HepG2 (cell line): ENCODE results near the gene PLB1. TPM values are rescaled to one million over a fixed set of nuclear protein-coding genes. Genes with fewer than 3 reads are reported as not detected.

Source experiments
- ATM ChIP-seq: fragments of 450-650 bp; IDR thresholded peaks from 2 replicates; pipeline ENCODE4 v1.7.1; 2017; ENCODE audit warnings: mild to moderate bottlenecking, borderline replicate concordance
- ELF3 ChIP-seq: IDR thresholded peaks from 2 replicates; pipeline ENCODE4 v1.6.1; 2016; ENCODE audit warnings: missing genetic modification reagents, missing compliant biosample characterization
- HDAC2 ChIP-seq: sonication (generic); formaldehyde crosslinking; IDR thresholded peaks from 2 replicates; pipeline ENCODE4 v1.4.0; 2020; ENCODE audit warnings: missing genetic modification reagents
- HHEX ChIP-seq: IDR thresholded peaks from 2 replicates; pipeline ENCODE4 v1.6.1; 2016; ENCODE audit warnings: control low read depth
- MXD4 ChIP-seq: IDR thresholded peaks from 2 replicates; pipeline ENCODE4 v1.6.1; 2016; ENCODE audit warnings: mild to moderate bottlenecking, missing biosample characterization, missing genetic modification reagents
- NONO ChIP-seq, 2 experiments: fragments of 450-650 bp in 1 of 2; sonication (generic) in 1 of 2; formaldehyde crosslinking in 1 of 2; IDR thresholded peaks in 1 of 2; conservative IDR thresholded peaks in 1 of 2; 2 replicates each; pipeline versions ENCODE4 v1.6.1 to v1.8.0; 2017 to 2022; ENCODE audit warnings: mild to moderate bottlenecking in 1 of 2, missing genetic modification reagents in 1 of 2, moderate library complexity in 1 of 2
- PHF5A ChIP-seq: IDR thresholded peaks from one replicate; pipeline ENCODE4 v1.6.1; 2018; ENCODE audit warnings: low read depth, missing genetic modification reagents; ENCODE audit not compliant: unreplicated experiment
- RARA ChIP-seq: IDR thresholded peaks from 2 replicates; pipeline ENCODE4 v1.6.1; 2016; ENCODE audit warnings: missing genetic modification reagents, missing compliant biosample characterization
- ZBTB10 ChIP-seq: sonication (generic); formaldehyde crosslinking; IDR thresholded peaks from 2 replicates; pipeline ENCODE4 v1.4.0; 2020; ENCODE audit warnings: missing genetic modification reagents, borderline replicate concordance
- ZNF333 ChIP-seq: sonication (generic); formaldehyde crosslinking; IDR thresholded peaks from 2 replicates; pipeline ENCODE4 v1.4.0; 2020; ENCODE audit warnings: mild to moderate bottlenecking, missing genetic modification reagents, borderline replicate concordance
- ZNF468 ChIP-seq: sonication (generic); formaldehyde crosslinking; IDR thresholded peaks from 2 replicates; pipeline ENCODE4 v1.8.0; 2022; ENCODE audit warnings: mild to moderate bottlenecking, moderate library complexity, missing genetic modification reagents
- ZNF883 ChIP-seq: sonication (generic); formaldehyde crosslinking; IDR thresholded peaks from 2 replicates; pipeline ENCODE4 v1.5.1; 2020; ENCODE audit warnings: mild to moderate bottlenecking, missing genetic modification reagents; ENCODE audit errors: not compliant biosample characterization
- polyA plus RNA-seq, 8 experiments: library from polyadenylated mRNA; depleted of rRNA in 3 of 8; stranded (reverse) in 7 of 8; unstranded in 1 of 8; fragments of >200 nt; fragmentation: Illumina TruSeq in 4 of 8; extraction: Trizol in 4 of 8; gene quantifications; 2 replicates each; pipeline versions ENCODE4 v1.2.1 to v1.2.3, GENCODE V29; 2011 to 2016; ENCODE audit warnings: low read depth in 4 of 8, missing spikeins in 1 of 8, mixed read lengths in 1 of 8; ENCODE audit not compliant: insufficient read depth in 1 of 8
- total RNA-seq, 5 experiments: library from RNA; depleted of rRNA; stranded (reverse); fragments of >200 nt; fragmentation: Illumina TruSeq; extraction: Trizol; gene quantifications; 2 replicates each; pipeline ENCODE4 v1.2.3, GENCODE V29; 2016; ENCODE audit warnings: low read depth in 1 of 5
- TF ChIP-seq, protein P1 (sequence below): sonication (generic); formaldehyde crosslinking; IDR thresholded peaks from 2 replicates; pipeline ENCODE4 v1.5.1; 2020; ENCODE audit warnings: mild to moderate bottlenecking, missing genetic modification reagents, moderate library complexity
- TF ChIP-seq, protein P2 (sequence below): sonication (generic); IDR thresholded peaks from 2 replicates; pipeline ENCODE4 v1.6.1; 2016; ENCODE audit warnings: low read depth, borderline replicate concordance
- TF ChIP-seq, protein P3 (sequence below): sonication (generic); formaldehyde crosslinking; IDR thresholded peaks from 2 replicates; pipeline ENCODE4 v1.4.0; 2020; ENCODE audit warnings: mild to moderate bottlenecking, missing genetic modification reagents

PLB1 gene
- total and polyA plus RNA-seq, 2 of the 13 experiments (the other 11 are each of a cell fraction or from before 2014, with no cell fraction given): 0.20 to 1.8 TPM

DNA sequence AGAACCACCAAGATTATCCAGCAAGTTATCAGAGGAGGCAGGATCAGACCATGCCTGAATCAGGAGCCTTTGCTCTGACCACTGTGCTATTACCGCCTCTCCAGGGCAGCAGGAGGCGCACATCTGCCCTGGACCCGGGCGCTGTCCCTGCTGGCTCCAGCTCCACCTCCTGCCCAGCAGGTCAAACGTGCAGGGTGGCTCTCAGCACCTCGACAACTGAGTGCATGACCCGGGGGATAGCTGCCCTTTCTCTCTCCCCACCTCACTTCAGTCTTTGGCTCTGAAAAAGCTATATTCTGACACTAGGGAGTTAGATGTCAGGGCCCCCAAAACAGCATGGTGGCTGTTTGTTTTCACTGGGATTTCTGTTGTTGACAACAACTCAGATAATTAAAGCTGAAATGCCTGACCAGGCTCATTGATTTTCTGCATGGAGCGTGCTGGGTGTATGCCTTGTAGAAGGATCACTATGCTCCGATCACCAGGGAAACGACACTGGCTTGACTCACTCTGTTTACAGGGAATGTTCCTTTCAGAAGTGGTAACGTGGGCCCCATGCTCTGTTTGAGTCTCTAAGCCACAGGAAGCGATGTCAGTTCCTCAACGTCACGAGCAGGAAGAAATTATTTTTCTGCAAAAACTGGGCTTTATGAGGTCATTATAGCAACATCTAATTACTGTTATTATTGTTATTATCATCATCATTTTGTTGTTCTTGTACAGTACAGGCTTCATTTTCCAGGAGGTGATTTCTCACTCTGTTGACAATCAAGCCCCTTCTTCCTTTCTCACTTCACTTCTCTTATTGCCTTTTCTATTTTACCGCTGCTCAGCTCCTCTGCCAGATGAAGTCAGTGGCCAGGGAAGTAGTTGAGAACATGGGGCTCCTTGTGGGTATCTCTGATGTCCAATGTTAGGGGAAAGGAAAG, 125.6 kb downstream of the PLB1 start (continued):
- TF ChIP-seq ELF3 (CRISPR knock-in tag) (peak; percentile 82), ZNF883 (CRISPR knock-in tag) (peak; percentile 94), RARA (CRISPR knock-in tag) (peak; percentile 83), ZNF468 (CRISPR knock-in tag) (0 out of 2 replicates have a peak, but pooled peaks have one; percentile 25), PHF5A (CRISPR knock-in tag) (peak; percentile 58), HDAC2 (CRISPR knock-in tag) (no peak), ZNF333 (CRISPR knock-in tag) (no peak), ZBTB10 (CRISPR knock-in tag) (no peak), ATM (no peak), HHEX (CRISPR knock-in tag) (peak; percentile 73), MXD4 (CRISPR knock-in tag) (peak; percentile 35; the same call in 1 of the 2 replicates), NONO (IDR thresholded peaks at IDR 0.05) (no peak), NONO (CRISPR knock-in tag; conservative IDR thresholded peaks at IDR 0.05) (peak; percentile 86)
- TF ChIP-seq, protein P1, sequence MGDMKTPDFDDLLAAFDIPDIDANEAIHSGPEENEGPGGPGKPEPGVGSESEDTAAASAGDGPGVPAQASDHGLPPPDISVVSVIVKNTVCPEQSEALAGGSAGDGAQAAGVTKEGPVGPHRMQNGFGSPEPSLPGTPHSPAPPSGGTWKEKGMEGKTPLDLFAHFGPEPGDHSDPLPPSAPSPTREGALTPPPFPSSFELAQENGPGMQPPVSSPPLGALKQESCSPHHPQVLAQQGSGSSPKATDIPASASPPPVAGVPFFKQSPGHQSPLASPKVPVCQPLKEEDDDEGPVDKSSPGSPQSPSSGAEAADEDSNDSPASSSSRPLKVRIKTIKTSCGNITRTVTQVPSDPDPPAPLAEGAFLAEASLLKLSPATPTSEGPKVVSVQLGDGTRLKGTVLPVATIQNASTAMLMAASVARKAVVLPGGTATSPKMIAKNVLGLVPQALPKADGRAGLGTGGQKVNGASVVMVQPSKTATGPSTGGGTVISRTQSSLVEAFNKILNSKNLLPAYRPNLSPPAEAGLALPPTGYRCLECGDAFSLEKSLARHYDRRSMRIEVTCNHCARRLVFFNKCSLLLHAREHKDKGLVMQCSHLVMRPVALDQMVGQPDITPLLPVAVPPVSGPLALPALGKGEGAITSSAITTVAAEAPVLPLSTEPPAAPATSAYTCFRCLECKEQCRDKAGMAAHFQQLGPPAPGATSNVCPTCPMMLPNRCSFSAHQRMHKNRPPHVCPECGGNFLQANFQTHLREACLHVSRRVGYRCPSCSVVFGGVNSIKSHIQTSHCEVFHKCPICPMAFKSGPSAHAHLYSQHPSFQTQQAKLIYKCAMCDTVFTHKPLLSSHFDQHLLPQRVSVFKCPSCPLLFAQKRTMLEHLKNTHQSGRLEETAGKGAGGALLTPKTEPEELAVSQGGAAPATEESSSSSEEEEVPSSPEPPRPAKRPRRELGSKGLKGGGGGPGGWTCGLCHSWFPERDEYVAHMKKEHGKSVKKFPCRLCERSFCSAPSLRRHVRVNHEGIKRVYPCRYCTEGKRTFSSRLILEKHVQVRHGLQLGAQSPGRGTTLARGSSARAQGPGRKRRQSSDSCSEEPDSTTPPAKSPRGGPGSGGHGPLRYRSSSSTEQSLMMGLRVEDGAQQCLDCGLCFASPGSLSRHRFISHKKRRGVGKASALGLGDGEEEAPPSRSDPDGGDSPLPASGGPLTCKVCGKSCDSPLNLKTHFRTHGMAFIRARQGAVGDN (CRISPR knock-in tag): peak; percentile 93
- TF ChIP-seq, protein P2, sequence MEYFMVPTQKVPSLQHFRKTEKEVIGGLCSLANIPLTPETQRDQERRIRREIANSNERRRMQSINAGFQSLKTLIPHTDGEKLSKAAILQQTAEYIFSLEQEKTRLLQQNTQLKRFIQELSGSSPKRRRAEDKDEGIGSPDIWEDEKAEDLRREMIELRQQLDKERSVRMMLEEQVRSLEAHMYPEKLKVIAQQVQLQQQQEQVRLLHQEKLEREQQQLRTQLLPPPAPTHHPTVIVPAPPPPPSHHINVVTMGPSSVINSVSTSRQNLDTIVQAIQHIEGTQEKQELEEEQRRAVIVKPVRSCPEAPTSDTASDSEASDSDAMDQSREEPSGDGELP: no peak; the same call in 1 of the 2 replicates
- TF ChIP-seq, protein P3, sequence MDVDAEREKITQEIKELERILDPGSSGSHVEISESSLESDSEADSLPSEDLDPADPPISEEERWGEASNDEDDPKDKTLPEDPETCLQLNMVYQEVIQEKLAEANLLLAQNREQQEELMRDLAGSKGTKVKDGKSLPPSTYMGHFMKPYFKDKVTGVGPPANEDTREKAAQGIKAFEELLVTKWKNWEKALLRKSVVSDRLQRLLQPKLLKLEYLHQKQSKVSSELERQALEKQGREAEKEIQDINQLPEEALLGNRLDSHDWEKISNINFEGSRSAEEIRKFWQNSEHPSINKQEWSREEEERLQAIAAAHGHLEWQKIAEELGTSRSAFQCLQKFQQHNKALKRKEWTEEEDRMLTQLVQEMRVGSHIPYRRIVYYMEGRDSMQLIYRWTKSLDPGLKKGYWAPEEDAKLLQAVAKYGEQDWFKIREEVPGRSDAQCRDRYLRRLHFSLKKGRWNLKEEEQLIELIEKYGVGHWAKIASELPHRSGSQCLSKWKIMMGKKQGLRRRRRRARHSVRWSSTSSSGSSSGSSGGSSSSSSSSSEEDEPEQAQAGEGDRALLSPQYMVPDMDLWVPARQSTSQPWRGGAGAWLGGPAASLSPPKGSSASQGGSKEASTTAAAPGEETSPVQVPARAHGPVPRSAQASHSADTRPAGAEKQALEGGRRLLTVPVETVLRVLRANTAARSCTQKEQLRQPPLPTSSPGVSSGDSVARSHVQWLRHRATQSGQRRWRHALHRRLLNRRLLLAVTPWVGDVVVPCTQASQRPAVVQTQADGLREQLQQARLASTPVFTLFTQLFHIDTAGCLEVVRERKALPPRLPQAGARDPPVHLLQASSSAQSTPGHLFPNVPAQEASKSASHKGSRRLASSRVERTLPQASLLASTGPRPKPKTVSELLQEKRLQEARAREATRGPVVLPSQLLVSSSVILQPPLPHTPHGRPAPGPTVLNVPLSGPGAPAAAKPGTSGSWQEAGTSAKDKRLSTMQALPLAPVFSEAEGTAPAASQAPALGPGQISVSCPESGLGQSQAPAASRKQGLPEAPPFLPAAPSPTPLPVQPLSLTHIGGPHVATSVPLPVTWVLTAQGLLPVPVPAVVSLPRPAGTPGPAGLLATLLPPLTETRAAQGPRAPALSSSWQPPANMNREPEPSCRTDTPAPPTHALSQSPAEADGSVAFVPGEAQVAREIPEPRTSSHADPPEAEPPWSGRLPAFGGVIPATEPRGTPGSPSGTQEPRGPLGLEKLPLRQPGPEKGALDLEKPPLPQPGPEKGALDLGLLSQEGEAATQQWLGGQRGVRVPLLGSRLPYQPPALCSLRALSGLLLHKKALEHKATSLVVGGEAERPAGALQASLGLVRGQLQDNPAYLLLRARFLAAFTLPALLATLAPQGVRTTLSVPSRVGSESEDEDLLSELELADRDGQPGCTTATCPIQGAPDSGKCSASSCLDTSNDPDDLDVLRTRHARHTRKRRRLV (CRISPR knock-in tag): no peak
